Heart right ventricle (tissue), 16 donors: ENCODE data around the gene GRK5. TPM values are rescaled to one million over a fixed set of nuclear protein-coding genes. Genes with fewer than 3 reads are reported as not detected.

Experiments
- ATAC-seq, 8 donors: fragments of 200-7000 bp; cut with Tn5 transposase; one replicate each; pipeline ENCODE4 v1.9.1; 2020; ENCODE audit warnings: mild to moderate bottlenecking in 8 of 8, moderate library complexity in 8 of 8, moderate number of reproducible peaks in 1 of 8
- DNase-seq, 2 donors: peaks; one replicate each; pipeline ENCODE4 v3.0.0-alpha.2; 2020
- H3K27ac ChIP-seq, 10 donors: fragments of 200-600 bp; sonication (generic) in 2 of 10; one replicate each; pipeline versions ENCODE4 v1.5.0 to v1.8.0; 2020 to 2022; ENCODE audit warnings: mild to moderate bottlenecking in 3 of 10
- H3K27me3 ChIP-seq, 7 donors: fragments of 200-600 bp; one replicate each; pipeline ENCODE4 v1.8.0; 2021 to 2022; ENCODE audit warnings: mild to moderate bottlenecking in 2 of 7
- H3K36me3 ChIP-seq, 9 donors: fragments of 200-600 bp; sonication (generic) in 1 of 9; one replicate each; pipeline versions ENCODE4 v1.5.0 to v1.8.0; 2020 to 2022; ENCODE audit warnings: mild to moderate bottlenecking in 2 of 9
- H3K4me1 ChIP-seq, 9 donors: fragments of 200-600 bp; sonication (generic) in 1 of 9; one replicate each; pipeline versions ENCODE4 v1.5.0 to v1.8.0; 2020 to 2022; ENCODE audit warnings: mild to moderate bottlenecking in 4 of 9
- H3K4me3 ChIP-seq, 10 donors: fragments of 200-600 bp; sonication (generic) in 2 of 10; one replicate each; pipeline versions ENCODE4 v1.5.0 to v1.8.0; 2020 to 2022; ENCODE audit warnings: mild to moderate bottlenecking in 7 of 10, moderate library complexity in 2 of 10
- H3K9me3 ChIP-seq, 11 donors: fragments of 200-600 bp in 10 of 11; sonication (generic) in 2 of 11; one replicate each; pipeline versions ENCODE4 v1.5.0 to v1.8.0; 2013 to 2022; ENCODE audit warnings: mild to moderate bottlenecking in 2 of 11, control low read depth in 1 of 11, moderate library complexity in 1 of 11
- CTCF ChIP-seq, 9 donors: fragments of 200-600 bp; sonication (generic) in 2 of 9; IDR thresholded peaks; one replicate each; pipeline versions ENCODE4 v1.5.0 to v1.8.0; 2021 to 2022; ENCODE audit warnings: antibody characterized with exemption in 9 of 9, mild to moderate bottlenecking in 5 of 9, moderate library complexity in 1 of 9
- WGBS, 2 donors: extraction: QIAGEN DNeasy Blood & Tissue Kit; methylation state at CpG; one replicate each; pipeline ENCODE4 v1.1.7; 2013; ENCODE audit warnings: inconsistent platforms in 1 of 2; 5-methylcytosine and 5-hydroxymethylcytosine counted together
- intact Hi-C, 10 donors: fragments of 100-400 bp; cut with DNase I; formaldehyde crosslinking; loops; one replicate each; pipeline versions ENCODE4 v1.11.1 to v1.14.2; 2022
- long read RNA-seq, 3 donors: library from polyadenylated mRNA; unstranded; transcript quantifications; one replicate each; pipeline ENCODE4 v2.0.0, GENCODE V29; 2020 to 2021
- polyA plus RNA-seq, 2 donors: library from polyadenylated mRNA; stranded (reverse); fragments of 200-250 nt; gene quantifications; one replicate each; pipeline ENCODE4 v1.2.3, GENCODE V29; 2013
- total RNA-seq, 10 donors: library from RNA; stranded (reverse); fragmentation: NEBNext Ultra II Directional in 3 of 10; extraction: Animal tissue kit (Norgen Biotek cat#: 25700) in 3 of 10; gene quantifications; one replicate each; pipeline versions ENCODE4 v1.2.1 to v1.2.4, GENCODE V29; 2021 to 2023
- donor health status: Arrhythmogenic right ventricular cardiomyopathy.
- donor health status: ischemic (EF 13 %, LVEDD 7.1; RV severe dilation, severe dysfunction).
- donor health status: healthy with polysubstance abuse.
- donor health status: DM: no; HTN: yes; CAD: no.
- donor health status: DM: no; HTN: no; CAD: no.
- donor health status: ischemic (EF 25% LVEDD 6.9; RV normal size, moderate dysfunction).
- donor health status: ischemic (EF 25% LVEDD 5.7; RV mildly dilated, moderate dysfunction).
- donor health status: healthy.
- donor health status: DM: yes; HTN: yes; CAD: no.
- donor health status: Ischemic cardiomyopathy.
- donor health status: ischemic (EF 35%, LVEDD 5.7; RV mildly dilated, moderate dysfunction).
- donor health status: nonischemic (EF 11% LVEDD 7.7; RV severe dilation, severe dysfunction).
- donor health status: DM: yes; HTN: yes; CAD: no.
- donor health status: PGD.
- donor health status: ischemic (EF 29% LVEDD 5.4; RV normal size, mild dysfunction).
- donor health status: nonischemic (EF 23%, LVEDD 6.1; RV moderate dilation, normal function).

Gene GRK5
- total RNA-seq (10 to 100 TPM; 11.8 to 80.5 (median 32.5) TPM), polyA plus RNA-seq (10 to 100 TPM; 19.4 to 20.2 TPM)
- long read RNA-seq, donor 1, full-length matches to known transcripts = 52 of 89 reads
- long read RNA-seq, donor 1, partial matches to known transcripts = 20 of 89 reads
- long read RNA-seq, donor 1, other reads (novel, unspliced or antisense) = 17 of 89 reads
- long read RNA-seq, donor 2, transcript GRK5-202 (16 exons, 2,654 nt) = major isoform, 34 of 55 reads
- long read RNA-seq, donor 2, partial matches to known transcripts = 4 of 55 reads
- long read RNA-seq, donor 2, other reads (novel, unspliced or antisense) = 17 of 55 reads
- long read RNA-seq, donor 3, transcript GRK5-202 (16 exons, 2,654 nt) = major isoform, 53 of 113 reads
- long read RNA-seq, donor 3, partial matches to known transcripts = 18 of 113 reads
- long read RNA-seq, donor 3, other reads (novel, unspliced or antisense) = 42 of 113 reads

DNA sequence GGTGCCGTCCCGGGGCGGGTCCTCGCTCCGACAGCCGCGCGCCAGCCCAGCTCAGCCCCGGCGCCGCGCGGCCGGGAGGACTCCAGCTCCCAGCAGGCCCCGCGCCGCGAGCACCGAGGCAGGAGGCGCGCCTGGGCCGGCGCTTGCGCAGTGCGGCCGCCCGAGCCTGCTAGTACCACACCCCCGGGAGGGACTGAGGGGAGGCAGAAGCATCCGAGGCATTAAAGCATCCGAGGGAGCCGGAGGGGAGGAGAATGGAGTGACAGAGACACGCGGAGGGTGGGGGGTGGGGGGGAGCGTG is at the start of gene GRK5:
Gene GRK5 (plus strand): TSS at position 206 of the 301 bp plus-strand sequence. CDS start 347 bp downstream, outside the sequence.
- H3K36me3 ChIP-seq = peaks cover 0 to 9% (median 0%) of the 10 kb centered on the region in 9 donors
- peak; percentile 89 to 98 (median 92) for ATAC-seq
- intact Hi-C loops = loop anchor here in 9 of 10 donors (2.0 to 10.0 kb wide), 10 partner anchors 45 to 237 kb away; no protein-coding TSS in a partner anchor
- peak within 1 kb of the TSS; percentile 72 to 99 (median 95) for H3K4me3 ChIP-seq
- no peaks in the 10 kb centered on the region for H3K9me3 ChIP-seq
- WGBS, 2 donors = 0 to 2% methylated on average over 26 to 34 of the region's 34 CpGs
- peaks cover 3 to 65% (median 52%) of the 10 kb centered on the region in 9 donors for H3K4me1 ChIP-seq
- H3K27me3 ChIP-seq = no peaks in the 10 kb centered on the region
- peak; percentile 95 to 96 for DNase-seq
- H3K27ac ChIP-seq = peak within 1 kb of the TSS; percentile 91 to 100 (median 98)
- no peak for TF ChIP-seq CTCF (IDR thresholded peaks at IDR 0.05)

DNA sequence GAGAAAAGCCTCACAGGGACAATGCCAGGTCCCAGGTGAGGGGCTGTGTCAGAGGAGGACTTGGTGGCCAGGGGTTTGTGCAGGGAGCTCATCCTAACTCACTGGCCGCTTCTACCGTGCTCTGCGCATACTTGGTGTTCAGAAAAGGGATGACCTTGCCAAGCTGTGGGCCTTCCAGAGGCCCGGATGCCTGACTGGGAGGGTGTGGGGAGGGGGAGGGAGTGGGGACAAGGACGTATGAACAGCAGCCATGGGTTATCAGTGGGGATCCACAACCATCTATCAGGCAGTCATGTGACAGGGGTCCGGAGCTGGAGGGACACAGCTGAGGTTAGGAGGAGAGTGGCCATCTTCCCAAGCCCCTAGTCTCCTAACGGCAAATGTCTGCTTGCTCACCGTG is 48.0 kb upstream of the GRK5 start:
- no peaks in the 10 kb centered on the region for H3K27me3 ChIP-seq
- WGBS, 2 donors = 59 to 70% methylated on average over 8 of the region's 8 CpGs
- DNase-seq (no peak), ATAC-seq (peak in 6 of 8 donors; percentile 8 to 32 (median 24))
- H3K9me3 ChIP-seq = no peaks in the 10 kb centered on the region
- TF ChIP-seq CTCF (IDR thresholded peaks at IDR 0.05) = no peak
- peaks cover 0 to 13% (median 2%) of the 10 kb centered on the region in 9 donors for H3K4me1 ChIP-seq
- H3K36me3 ChIP-seq = peaks cover 0 to 93% (median 37%) of the 10 kb centered on the region in 9 donors
- H3K27ac ChIP-seq = no peak overlapping the region
- no peak overlapping the region for H3K4me3 ChIP-seq
- intact Hi-C loops = no loop called here

GRCh38 chr10:119161680-119162451 is 45.5 kb upstream of the GRK5 start:
- DNase-seq (no peak), ATAC-seq (no peak)
- 51 to 54% methylated on average over 11 of the region's 11 CpGs for WGBS, 2 donors
- no peaks in the 10 kb centered on the region for H3K9me3 ChIP-seq
- intact Hi-C loops = no loop called here
- H3K4me1 ChIP-seq = peaks cover 0 to 31% (median 19%) of the 10 kb centered on the region in 9 donors
- TF ChIP-seq CTCF (IDR thresholded peaks at IDR 0.05) = no peak
- no peak overlapping the region for H3K4me3 ChIP-seq
- no peaks in the 10 kb centered on the region for H3K27me3 ChIP-seq
- H3K27ac ChIP-seq = no peak overlapping the region
- H3K36me3 ChIP-seq = peaks cover 0 to 68% (median 14%) of the 10 kb centered on the region in 9 donors

DNA sequence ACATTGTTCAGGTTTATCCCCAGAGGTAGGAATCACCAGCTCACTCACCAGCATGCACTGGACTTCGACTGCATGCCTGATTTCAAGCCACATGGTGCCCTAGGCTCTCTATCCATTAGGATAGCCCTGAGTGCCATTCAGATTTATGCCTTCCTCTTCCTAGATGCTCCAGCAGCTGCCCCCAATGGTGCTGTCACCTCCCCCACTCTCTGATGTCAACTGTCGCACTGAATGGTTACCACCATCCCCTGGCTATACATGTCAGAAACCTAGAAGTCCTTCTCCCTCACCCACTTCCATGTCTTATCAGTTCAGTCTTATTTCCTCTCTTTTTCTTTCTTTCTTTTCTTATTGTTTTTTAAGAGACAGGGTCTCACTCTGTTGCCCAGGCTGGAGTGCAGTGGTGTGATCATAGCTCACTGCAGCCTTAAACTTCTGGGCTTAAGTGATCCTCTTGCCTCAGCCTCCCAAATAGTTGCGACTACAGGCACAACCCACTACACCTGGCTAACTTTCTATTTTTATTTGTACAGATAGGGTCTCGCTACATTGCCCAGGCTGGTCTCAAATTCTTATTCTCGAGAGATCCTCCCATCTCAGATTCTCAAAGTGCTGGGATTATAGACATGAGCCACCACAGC is 44.8 kb upstream of the GRK5 start:
- Histone ChIP-seq H3K27ac (no peak overlapping the region), H3K4me1 (peaks cover 0 to 32% (median 19%) of the 10 kb centered on the region in 9 donors), H3K4me3 (no peak overlapping the region), H3K27me3 (no peaks in the 10 kb centered on the region), H3K9me3 (no peaks in the 10 kb centered on the region), H3K36me3 (peaks cover 0 to 68% (median 10%) of the 10 kb centered on the region in 9 donors)
- intact Hi-C loops = no loop called here
- 95 to 98% methylated on average over 5 of the region's 5 CpGs for WGBS, 2 donors
- TF ChIP-seq CTCF (IDR thresholded peaks at IDR 0.05) = no peak
- no peak for ATAC-seq
- no peak for DNase-seq
